ENCODE measurements around the gene UBE2O. TPM values are rescaled to one million over a fixed set of nuclear protein-coding genes. Genes with fewer than 3 reads are reported as not detected.

UBE2O gene
- polyA plus RNA-seq, 2 donors: 8.1 to 9.2 TPM

DNA sequence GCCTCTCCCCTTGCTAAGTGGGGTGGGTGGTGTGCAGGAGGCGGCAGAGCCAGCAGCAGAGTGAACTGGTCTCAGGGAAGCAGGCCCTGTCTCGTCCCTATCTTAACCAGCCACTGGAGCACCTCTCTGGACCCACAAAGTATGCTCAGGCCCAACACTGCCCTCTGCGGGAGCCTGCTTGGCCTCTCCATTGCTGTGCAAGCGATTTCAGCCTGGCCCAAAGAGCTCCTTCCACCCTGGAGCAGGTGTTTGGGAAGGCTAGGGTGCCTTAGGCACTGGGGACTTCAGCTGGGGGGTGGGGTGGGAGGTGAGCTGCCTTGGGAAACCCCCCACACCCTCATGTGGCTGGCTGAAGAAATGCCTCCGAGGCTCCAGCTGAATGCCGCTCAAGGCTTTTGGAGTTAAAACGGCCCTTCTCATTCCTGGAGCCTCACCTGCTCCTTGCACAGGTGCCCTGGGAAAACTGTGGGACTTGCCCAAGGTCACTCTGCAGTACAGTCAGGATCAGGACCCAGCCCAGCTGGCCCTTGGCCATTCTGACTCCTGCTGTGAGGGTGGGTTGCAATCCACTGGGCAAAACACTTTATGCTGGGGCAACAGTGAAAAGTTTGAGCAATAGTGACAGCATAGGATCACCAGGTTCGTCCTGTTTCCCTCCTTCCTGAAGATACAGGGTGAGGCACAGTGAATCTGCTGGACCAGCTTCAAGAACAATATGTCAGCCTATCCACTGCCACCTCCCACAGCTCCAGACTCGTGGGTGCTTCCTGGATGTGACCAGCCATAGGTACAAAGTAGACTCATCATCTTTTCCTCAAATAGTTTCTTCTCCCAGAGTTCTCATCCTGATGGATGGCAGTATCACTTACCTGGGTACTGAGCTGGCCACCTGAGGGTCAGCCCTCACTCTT lies 5.9 kb upstream of the UBE2O start:
- WGBS, 2 donors: 40 to 49% methylated on average over 9 of the region's 9 CpGs
- Histone ChIP-seq H3K36me3 (ENCODE audit: control insufficient read depth in 2 of 2, insufficient read depth in 2 of 2, low read length in 1 of 2) (no peaks in the 10 kb centered on the region), H3K27ac (ENCODE audit: low read depth in 2 of 2, low read length in 1 of 2) (peak overlapping the region in 1 of 2 donors; percentile 24), H3K27me3 (ENCODE audit: control insufficient read depth in 1 of 2, insufficient read depth in 2 of 2, low read length in 2 of 2) (no peaks in the 10 kb centered on the region), H3K9me3 (ENCODE audit: control insufficient read depth in 2 of 2, insufficient read depth in 1 of 2, low read depth in 1 of 2, low read length in 1 of 2) (no peaks in the 10 kb centered on the region), H3K4me1 (ENCODE audit: control insufficient read depth in 2 of 2, insufficient read depth in 2 of 2, low read length in 1 of 2) (no peaks in the 10 kb centered on the region), H3K4me3 (ENCODE audit: low read depth in 1 of 2, low read length in 2 of 2) (no peak overlapping the region)

DNA sequence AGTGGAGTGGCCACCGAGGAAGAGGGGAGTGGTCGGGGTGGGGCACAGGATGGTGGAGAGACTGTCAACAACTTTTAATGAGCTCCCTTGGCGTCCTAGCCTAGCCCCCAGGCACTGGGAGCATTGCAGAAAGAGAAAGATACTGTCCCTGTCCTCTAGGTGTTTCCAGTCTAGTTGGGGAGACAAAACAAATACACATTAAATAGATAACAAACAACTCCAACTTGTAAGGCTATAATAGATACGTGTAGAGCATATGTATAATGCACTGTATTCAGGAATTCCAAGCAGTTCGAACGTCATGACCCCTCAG lies 435 bp upstream of the UBE2O start:
- no peaks in the 10 kb centered on the region for H3K36me3 ChIP-seq (ENCODE audit: control insufficient read depth in 2 of 2, insufficient read depth in 2 of 2, low read length in 1 of 2)
- no peak overlapping the region for H3K4me3 ChIP-seq (ENCODE audit: low read depth in 1 of 2, low read length in 2 of 2)
- no peak overlapping the region for H3K27ac ChIP-seq (ENCODE audit: low read depth in 2 of 2, low read length in 1 of 2)
- 21 to 28% methylated on average over 6 of the region's 6 CpGs for WGBS, 2 donors
- H3K9me3 ChIP-seq (ENCODE audit: control insufficient read depth in 2 of 2, insufficient read depth in 1 of 2, low read depth in 1 of 2, low read length in 1 of 2): no peaks in the 10 kb centered on the region
- H3K27me3 ChIP-seq (ENCODE audit: control insufficient read depth in 1 of 2, insufficient read depth in 2 of 2, low read length in 2 of 2): no peaks in the 10 kb centered on the region
- peaks cover 0 to 4% of the 10 kb centered on the region in 2 donors for H3K4me1 ChIP-seq (ENCODE audit: control insufficient read depth in 2 of 2, insufficient read depth in 2 of 2, low read length in 1 of 2)

DNA sequence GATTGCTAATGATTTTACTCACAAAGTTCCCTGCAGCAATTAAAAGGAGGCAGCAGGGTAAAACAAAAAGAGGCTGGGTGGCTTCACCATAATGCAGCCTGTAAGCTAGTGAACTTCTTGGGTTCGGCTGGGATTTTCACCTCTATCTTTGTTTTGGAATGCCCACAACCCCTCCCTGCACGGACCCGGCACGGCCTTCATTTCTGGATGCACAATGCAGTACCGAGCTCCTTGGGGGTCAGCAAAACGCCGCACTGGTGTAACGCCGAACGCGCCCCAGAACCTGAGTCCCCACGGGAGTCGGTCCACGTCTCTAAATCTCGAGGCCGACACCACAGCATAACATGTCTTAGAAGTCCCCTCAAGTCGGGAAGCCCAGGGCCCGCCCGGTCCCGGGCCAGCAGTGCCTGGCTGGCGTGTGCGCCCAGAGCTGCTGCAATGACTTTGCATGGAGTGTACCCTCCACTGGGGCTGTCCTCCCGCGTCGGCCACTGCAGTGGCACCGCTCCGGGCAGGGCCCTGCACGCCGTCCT lies 759 bp downstream of the UBE2O start:
- Histone ChIP-seq H3K9me3 (ENCODE audit: control insufficient read depth in 2 of 2, insufficient read depth in 1 of 2, low read depth in 1 of 2, low read length in 1 of 2) (no peaks in the 10 kb centered on the region), H3K36me3 (ENCODE audit: control insufficient read depth in 2 of 2, insufficient read depth in 2 of 2, low read length in 1 of 2) (no peaks in the 10 kb centered on the region), H3K27me3 (ENCODE audit: control insufficient read depth in 1 of 2, insufficient read depth in 2 of 2, low read length in 2 of 2) (no peaks in the 10 kb centered on the region), H3K27ac (ENCODE audit: low read depth in 2 of 2, low read length in 1 of 2) (peak overlapping the region in 1 of 2 donors; percentile 79), H3K4me3 (ENCODE audit: low read depth in 1 of 2, low read length in 2 of 2) (peak overlapping the region; percentile 86 to 91), H3K4me1 (ENCODE audit: control insufficient read depth in 2 of 2, insufficient read depth in 2 of 2, low read length in 1 of 2) (peaks cover 0 to 4% of the 10 kb centered on the region in 2 donors)
- WGBS, 2 donors: 2% methylated on average over 29 of the region's 29 CpGs

DNA sequence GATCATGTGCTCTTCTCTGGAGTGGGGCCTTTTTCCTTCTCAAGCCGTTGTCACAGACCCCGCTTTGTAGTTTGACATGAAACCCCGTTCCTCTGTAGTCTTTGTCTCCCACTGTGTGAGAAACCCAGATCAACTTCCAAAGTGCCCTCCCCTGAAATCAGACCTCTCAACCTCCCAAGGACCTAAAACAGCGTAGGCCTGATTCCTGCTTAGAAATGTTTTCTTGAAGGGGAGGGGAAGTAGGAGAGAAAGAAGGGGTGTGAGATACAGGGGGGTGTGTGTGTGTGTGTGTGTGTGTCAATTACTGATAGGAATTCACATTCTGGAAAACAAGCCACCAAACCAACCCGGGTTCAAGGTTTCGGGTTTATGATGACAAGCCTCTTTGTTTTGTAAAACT lies 1.4 kb downstream of the UBE2O start:
- H3K27ac ChIP-seq (ENCODE audit: low read depth in 2 of 2, low read length in 1 of 2): no peak overlapping the region

DNA sequence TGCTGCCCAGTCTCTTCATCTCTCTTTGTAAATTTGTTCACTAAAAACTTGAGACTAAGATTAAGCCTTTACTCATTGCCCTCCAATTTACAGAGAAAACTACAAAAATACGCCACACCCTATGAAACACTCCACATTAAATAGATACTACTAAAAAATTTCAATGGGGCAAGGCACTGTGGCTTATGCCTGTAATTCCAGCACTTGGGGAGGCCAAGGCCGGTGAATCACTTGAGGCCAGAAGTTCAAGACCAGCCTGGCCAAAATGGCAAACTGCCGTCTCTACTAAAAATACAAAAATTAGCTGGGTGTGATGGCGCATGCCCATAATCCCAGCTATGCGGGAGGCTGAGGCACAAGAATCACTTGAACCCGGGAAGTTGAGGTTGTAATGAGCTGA lies 3.8 kb downstream of the UBE2O start:
- peaks cover 5 to 8% of the 10 kb centered on the region in 2 donors for H3K4me1 ChIP-seq (ENCODE audit: control insufficient read depth in 2 of 2, insufficient read depth in 2 of 2, low read length in 1 of 2)
- no peaks in the 10 kb centered on the region for H3K27me3 ChIP-seq (ENCODE audit: control insufficient read depth in 1 of 2, insufficient read depth in 2 of 2, low read length in 2 of 2)
- H3K4me3 ChIP-seq (ENCODE audit: low read depth in 1 of 2, low read length in 2 of 2): no peak overlapping the region
- H3K36me3 ChIP-seq (ENCODE audit: control insufficient read depth in 2 of 2, insufficient read depth in 2 of 2, low read length in 1 of 2): no peaks in the 10 kb centered on the region
- 92 to 97% methylated on average over 6 of the region's 6 CpGs for WGBS, 2 donors
- H3K27ac ChIP-seq (ENCODE audit: low read depth in 2 of 2, low read length in 1 of 2): no peak overlapping the region
- H3K9me3 ChIP-seq (ENCODE audit: control insufficient read depth in 2 of 2, insufficient read depth in 1 of 2, low read depth in 1 of 2, low read length in 1 of 2): no peaks in the 10 kb centered on the region

More for the DNA sequence above, 1.4 kb downstream of the UBE2O start:
- Histone ChIP-seq H3K9me3 (ENCODE audit: control insufficient read depth in 2 of 2, insufficient read depth in 1 of 2, low read depth in 1 of 2, low read length in 1 of 2) (no peaks in the 10 kb centered on the region), H3K4me3 (ENCODE audit: low read depth in 1 of 2, low read length in 2 of 2) (peak overlapping the region in 1 of 2 donors; percentile 86), H3K4me1 (ENCODE audit: control insufficient read depth in 2 of 2, insufficient read depth in 2 of 2, low read length in 1 of 2) (peaks cover 4% of the 10 kb centered on the region in 2 donors), H3K27me3 (ENCODE audit: control insufficient read depth in 1 of 2, insufficient read depth in 2 of 2, low read length in 2 of 2) (no peaks in the 10 kb centered on the region), H3K36me3 (ENCODE audit: control insufficient read depth in 2 of 2, insufficient read depth in 2 of 2, low read length in 1 of 2) (no peaks in the 10 kb centered on the region)
- WGBS, 2 donors: 64 to 81% methylated on average over 6 of the region's 6 CpGs

DNA sequence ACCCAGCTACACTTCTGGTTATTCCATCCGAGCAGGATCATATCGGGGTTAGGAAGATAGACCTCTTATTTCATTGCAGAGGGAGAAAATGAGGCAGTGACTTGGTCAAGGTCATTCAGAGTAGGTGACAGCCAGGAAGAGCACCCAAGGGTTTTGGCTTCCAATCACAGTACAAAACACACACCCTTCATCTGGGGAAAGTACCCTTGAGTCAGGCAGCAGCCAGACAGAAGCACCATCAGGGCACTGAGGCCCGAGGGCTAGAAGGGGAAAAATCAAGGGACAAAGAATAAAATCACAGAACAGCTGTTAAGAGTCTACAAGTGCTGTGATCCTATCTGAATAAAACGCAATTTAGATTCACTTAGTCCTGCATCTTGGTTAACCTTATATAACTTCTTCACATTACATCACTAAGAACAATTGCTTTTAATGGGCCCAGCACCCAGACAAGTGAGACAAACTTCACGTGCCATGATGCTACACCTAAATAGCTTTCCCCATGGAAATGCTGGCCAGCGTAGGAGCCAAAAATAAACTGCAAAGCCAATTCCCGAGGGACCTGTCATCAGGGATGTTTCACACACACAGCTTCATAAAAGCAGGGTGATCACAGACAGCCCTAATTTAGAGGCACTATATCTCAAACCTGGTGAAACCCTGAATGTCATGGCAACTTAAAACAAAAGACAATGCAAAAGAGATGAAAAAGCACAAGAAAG lies 4.9 kb downstream of the UBE2O start:
- Histone ChIP-seq H3K27ac (ENCODE audit: low read depth in 2 of 2, low read length in 1 of 2) (no peak overlapping the region), H3K27me3 (ENCODE audit: control insufficient read depth in 1 of 2, insufficient read depth in 2 of 2, low read length in 2 of 2) (no peaks in the 10 kb centered on the region), H3K4me3 (ENCODE audit: low read depth in 1 of 2, low read length in 2 of 2) (no peak overlapping the region), H3K36me3 (ENCODE audit: control insufficient read depth in 2 of 2, insufficient read depth in 2 of 2, low read length in 1 of 2) (no peaks in the 10 kb centered on the region), H3K9me3 (ENCODE audit: control insufficient read depth in 2 of 2, insufficient read depth in 1 of 2, low read depth in 1 of 2, low read length in 1 of 2) (no peaks in the 10 kb centered on the region), H3K4me1 (ENCODE audit: control insufficient read depth in 2 of 2, insufficient read depth in 2 of 2, low read length in 1 of 2) (peaks cover 5 to 8% of the 10 kb centered on the region in 2 donors)
- 59 to 72% methylated on average over 7 of the region's 7 CpGs for WGBS, 2 donors

DNA sequence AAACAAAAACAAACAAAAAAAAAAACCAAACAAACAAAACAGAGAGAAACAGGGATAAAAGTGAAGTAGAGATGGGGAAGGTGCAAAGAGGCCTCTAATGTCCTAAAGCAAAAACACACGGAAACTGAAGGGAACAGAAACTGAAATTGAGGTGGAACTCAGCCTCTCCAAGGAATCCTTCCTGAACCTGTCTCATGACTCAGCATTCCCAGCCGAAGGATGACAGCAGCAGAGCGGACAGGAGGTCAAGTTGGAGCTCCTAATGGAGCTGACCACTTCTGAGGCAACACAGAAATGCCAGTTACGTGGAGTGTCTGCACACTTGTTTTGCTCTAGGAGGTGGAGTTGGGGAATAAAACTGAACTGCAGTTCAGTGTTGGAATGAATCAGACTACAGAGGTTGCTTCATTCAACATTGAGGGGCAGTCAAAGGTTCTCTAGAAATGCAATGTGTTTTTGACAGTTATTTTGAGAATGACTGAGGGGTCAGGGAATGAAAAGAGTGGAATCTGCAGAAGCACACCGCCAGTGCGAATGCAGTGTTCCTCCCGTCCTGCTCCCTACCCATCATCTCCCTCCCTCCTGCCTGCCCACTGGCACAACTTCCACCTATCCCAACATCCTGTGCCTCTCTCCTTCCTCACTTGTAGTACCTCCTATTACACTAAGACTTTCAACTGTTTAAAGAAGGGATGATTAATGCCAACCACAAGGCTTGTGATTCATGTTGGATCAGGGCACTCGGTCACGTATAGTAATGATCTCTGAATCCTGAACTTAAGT lies 6.3 kb downstream of the UBE2O start:
- no peaks in the 10 kb centered on the region for H3K9me3 ChIP-seq (ENCODE audit: control insufficient read depth in 2 of 2, insufficient read depth in 1 of 2, low read depth in 1 of 2, low read length in 1 of 2)
- H3K4me1 ChIP-seq (ENCODE audit: control insufficient read depth in 2 of 2, insufficient read depth in 2 of 2, low read length in 1 of 2): peaks cover 4 to 5% of the 10 kb centered on the region in 2 donors
- peaks cover 0 to 3% of the 10 kb centered on the region in 2 donors for H3K36me3 ChIP-seq (ENCODE audit: control insufficient read depth in 2 of 2, insufficient read depth in 2 of 2, low read length in 1 of 2)
- 40 to 51% methylated on average over 9 of the region's 9 CpGs for WGBS, 2 donors
- peak overlapping the region in 1 of 2 donors; percentile 33 for H3K27ac ChIP-seq (ENCODE audit: low read depth in 2 of 2, low read length in 1 of 2)
- H3K4me3 ChIP-seq (ENCODE audit: low read depth in 1 of 2, low read length in 2 of 2): no peak overlapping the region
- no peaks in the 10 kb centered on the region for H3K27me3 ChIP-seq (ENCODE audit: control insufficient read depth in 1 of 2, insufficient read depth in 2 of 2, low read length in 2 of 2)

DNA sequence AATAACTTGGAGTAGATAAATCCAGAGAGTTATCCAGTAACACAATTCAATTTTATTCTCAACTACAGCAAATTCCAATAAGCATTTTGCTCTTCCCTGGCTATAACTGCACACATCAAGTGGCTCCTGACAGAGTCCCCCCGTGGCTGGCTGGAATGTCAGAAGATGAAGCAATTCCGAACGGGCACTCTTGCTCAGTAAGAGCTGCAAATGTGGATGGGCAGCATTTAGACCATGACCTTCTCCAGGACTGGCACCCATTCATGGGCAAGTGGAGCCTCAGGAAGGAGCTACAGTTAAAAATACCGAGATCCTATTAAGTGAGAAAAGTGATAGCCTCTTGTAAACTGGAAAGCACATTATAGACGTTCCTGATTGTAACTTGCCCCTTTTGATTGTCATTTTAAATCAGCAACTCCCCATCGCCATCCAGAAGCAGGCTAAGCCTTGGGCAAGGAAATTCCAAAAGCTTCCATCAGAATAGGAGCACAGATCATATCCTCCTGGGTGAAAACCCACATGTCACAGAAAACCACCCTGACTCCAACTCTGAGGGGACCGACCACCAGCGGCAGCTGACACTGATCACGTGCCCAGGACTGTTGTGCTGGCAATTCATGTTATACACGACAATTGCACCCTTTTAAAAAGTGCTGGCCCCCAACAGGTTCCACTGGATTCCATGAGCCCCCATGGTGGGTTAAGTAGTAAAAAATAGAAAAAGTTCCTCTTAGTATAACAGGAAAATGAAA lies 7.1 kb downstream of the UBE2O start:
- H3K36me3 ChIP-seq (ENCODE audit: control insufficient read depth in 2 of 2, insufficient read depth in 2 of 2, low read length in 1 of 2): peaks cover 0 to 3% of the 10 kb centered on the region in 2 donors
- H3K27me3 ChIP-seq (ENCODE audit: control insufficient read depth in 1 of 2, insufficient read depth in 2 of 2, low read length in 2 of 2): no peaks in the 10 kb centered on the region
- no peak overlapping the region for H3K27ac ChIP-seq (ENCODE audit: low read depth in 2 of 2, low read length in 1 of 2)
- H3K4me1 ChIP-seq (ENCODE audit: control insufficient read depth in 2 of 2, insufficient read depth in 2 of 2, low read length in 1 of 2): peaks cover 4 to 5% of the 10 kb centered on the region in 2 donors
- WGBS, 2 donors: 72 to 79% methylated on average over 10 of the region's 10 CpGs
- no peaks in the 10 kb centered on the region for H3K9me3 ChIP-seq (ENCODE audit: control insufficient read depth in 2 of 2, insufficient read depth in 1 of 2, low read depth in 1 of 2, low read length in 1 of 2)
- H3K4me3 ChIP-seq (ENCODE audit: low read depth in 1 of 2, low read length in 2 of 2): no peak overlapping the region

All from esophagus (tissue), 2 donors.